HG03565 (cell line): ENCODE measurements around the gene RNF32.
"Not testable (repeated sequence)": the region's sequence is repeated elsewhere in the genome, so short reads cannot be mapped to it uniquely, and the experiment has no call there.

Experiments
- ATAC-seq: cut with Tn5 transposase; IDR thresholded peaks from one replicate; pipeline ENCODE4 v1.9.1; 2021; ENCODE audit warnings: mild to moderate bottlenecking, moderate library complexity; ENCODE audit not compliant: unreplicated experiment

The RNF32 gene

GRCh38 chr7:156640949-156641485 lies 443 bp downstream of the RNF32 start:
- peak; percentile 29 for ATAC-seq

- ATAC-seq, result no peak
These were observed 1.9 kb downstream of the RNF32 start for GRCh38 chr7:156642306-156643045.

- ATAC-seq, result not testable (repeated sequence)
These were observed 6.8 kb downstream of the RNF32 start for GRCh38 chr7:156647330-156647729.

- ATAC-seq, result no peak
These were observed 9.5 kb downstream of the RNF32 start for GRCh38 chr7:156650042-156650441.

GRCh38 chr7:156651474-156651873 lies 10.9 kb downstream of the RNF32 start:
- ATAC-seq, result no peak

- no peak for ATAC-seq
These were observed 12.5 kb downstream of the RNF32 start for GRCh38 chr7:156652886-156653568.

GRCh38 chr7:156654511-156655234 lies 14.1 kb downstream of the RNF32 start:
- ATAC-seq, result no peak

GRCh38 chr7:156655251-156655650 lies 14.7 kb downstream of the RNF32 start:
- ATAC-seq, result no peak

GRCh38 chr7:156655983-156656382 lies 15.4 kb downstream of the RNF32 start:
- no peak for ATAC-seq

GRCh38 chr7:156656598-156656997 lies 16.0 kb downstream of the RNF32 start:
- no peak for ATAC-seq

GRCh38 chr7:156657681-156658080 lies 17.1 kb downstream of the RNF32 start:
- ATAC-seq, result no peak

GRCh38 chr7:156659203-156659602 lies 18.6 kb downstream of the RNF32 start:
- no peak for ATAC-seq

- no peak for ATAC-seq
These were observed 19.4 kb downstream of the RNF32 start for GRCh38 chr7:156659961-156660360.

- ATAC-seq, result no peak
These were observed 21.1 kb downstream of the RNF32 start for GRCh38 chr7:156661637-156662036.

- ATAC-seq, result no peak
These were observed 21.7 kb downstream of the RNF32 start for GRCh38 chr7:156662277-156662676.

- no peak for ATAC-seq
These were observed 24.5 kb downstream of the RNF32 start for GRCh38 chr7:156665101-156665500.

- ATAC-seq, result no peak
These were observed 26.0 kb downstream of the RNF32 start for GRCh38 chr7:156666368-156667109.

- no peak for ATAC-seq
These were observed 26.5 kb downstream of the RNF32 start for GRCh38 chr7:156667110-156667426.

GRCh38 chr7:156668130-156668741 lies 27.7 kb downstream of the RNF32 start:
- ATAC-seq, result no peak

- no peak for ATAC-seq
These were observed 28.7 kb downstream of the RNF32 start for GRCh38 chr7:156669035-156669828.
